ENCODE data around the gene ADAM12. TPM values are rescaled to one million over a fixed set of nuclear protein-coding genes. Genes with fewer than 3 reads are reported as not detected.

Gene ADAM12
- polyA plus RNA-seq, 3 donors: 0.05 TPM; not detected in 2

GRCh38 chr10:126315494-126316177, 72.6 kb downstream of the ADAM12 start:
- no peak overlapping the region for H3K9ac ChIP-seq (ENCODE audit: insufficient read depth, low read length, poor library complexity, severe bottlenecking)
- DNase-seq: no peak
- no peak overlapping the region for H3K4me2 ChIP-seq (replicated peaks; ENCODE audit: extremely low read depth, low read length, poor library complexity, severe bottlenecking)
- 86% methylated on average over 7 of the region's 12 CpGs for WGBS (ENCODE audit: insufficient coverage)
- no peak overlapping the region for H2AFZ ChIP-seq (ENCODE audit: insufficient read depth, low read depth, low read length, poor library complexity, severe bottlenecking)
- H4K20me1 ChIP-seq (ENCODE audit: insufficient read depth, low read length): no peaks in the 10 kb centered on the region
- no peak overlapping the region for H3K4me3 Mint-ChIP-seq
- H3K9me3 Mint-ChIP-seq: peaks cover 0 to 5% (median 2%) of the 10 kb centered on the region in 7 donors
- H3K27ac Mint-ChIP-seq: no peak overlapping the region
- no peaks in the 10 kb centered on the region for H3K36me3 ChIP-seq (replicated peaks in 1 of 2; ENCODE audit: control insufficient read depth in 1 of 2, insufficient read depth in 2 of 2, low read length in 2 of 2)
- H3K27ac ChIP-seq (ENCODE audit: low read depth in 1 of 2, low read length in 2 of 2): no peak overlapping the region
- no peak overlapping the region for H3K4me3 ChIP-seq (replicated peaks in 1 of 3; ENCODE audit: low read depth in 2 of 3, low read length in 3 of 3)
- H3K36me3 Mint-ChIP-seq: no peaks in the 10 kb centered on the region
- no peak for TF ChIP-seq CTCF (IDR thresholded peaks at IDR 0.05)
- H3K9me3 ChIP-seq (replicated peaks in 1 of 2; ENCODE audit: control insufficient read depth in 1 of 2, insufficient read depth in 1 of 2, low read length in 2 of 2): no peaks in the 10 kb centered on the region
- H3K4me1 ChIP-seq (ENCODE audit: control insufficient read depth in 1 of 2, insufficient read depth in 2 of 2, low read length in 2 of 2): no peaks in the 10 kb centered on the region
- H3K27me3 ChIP-seq (ENCODE audit: control insufficient read depth in 2 of 2, insufficient read depth in 2 of 2, low read length in 2 of 2): no peaks in the 10 kb centered on the region
- no peaks in the 10 kb centered on the region for H3K79me2 ChIP-seq (ENCODE audit: insufficient read depth, low read length)
- H3K27me3 Mint-ChIP-seq (ENCODE audit: low read depth in 3 of 3): peaks cover 1 to 2% (median 1%) of the 10 kb centered on the region in 3 donors
- H3K4me1 Mint-ChIP-seq: no peaks in the 10 kb centered on the region
- intact Hi-C loops (cut with micrococcal nuclease): no loop called here

DNA sequence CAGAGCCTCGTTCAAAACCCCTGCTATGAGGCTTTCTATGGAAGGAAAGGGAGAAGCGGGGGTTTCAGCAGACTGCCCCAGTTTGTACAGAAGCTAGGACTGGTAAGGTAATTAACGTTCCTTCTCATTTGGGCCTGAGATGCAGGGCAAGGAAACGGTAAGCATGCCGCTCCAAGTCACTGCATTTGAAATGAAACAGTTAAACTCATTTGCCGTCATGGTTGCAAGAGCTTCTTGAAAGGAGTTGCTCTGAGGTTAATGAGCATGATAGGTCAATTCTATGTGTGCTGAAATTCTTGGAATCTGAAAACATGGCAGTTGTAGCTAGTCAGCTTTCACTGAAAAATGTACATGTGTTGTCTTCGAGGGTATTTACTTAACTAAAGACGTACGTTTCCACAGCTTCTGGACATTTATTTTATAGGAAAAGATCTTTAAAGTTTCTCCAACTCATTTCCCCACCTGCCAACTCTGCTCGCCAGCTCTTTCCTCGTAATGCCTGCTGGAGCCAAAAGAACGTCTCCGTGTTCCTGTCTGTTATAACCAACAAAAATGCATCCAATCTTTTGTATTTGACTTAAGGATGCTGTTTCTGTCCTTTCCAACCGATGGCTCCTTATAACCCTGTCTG, 73.3 kb downstream of the ADAM12 start:
- H3K27ac Mint-ChIP-seq: peak overlapping the region in 1 of 7 donors; percentile 36

More for the DNA sequence above, 73.3 kb downstream of the ADAM12 start:
- Histone ChIP-seq H3K4me1 (ENCODE audit: control insufficient read depth in 1 of 2, insufficient read depth in 2 of 2, low read length in 2 of 2) (no peaks in the 10 kb centered on the region), H2AFZ (ENCODE audit: insufficient read depth, low read depth, low read length, poor library complexity, severe bottlenecking) (no peak overlapping the region), H3K27me3 (ENCODE audit: control insufficient read depth in 2 of 2, insufficient read depth in 2 of 2, low read length in 2 of 2) (no peaks in the 10 kb centered on the region), H4K20me1 (ENCODE audit: insufficient read depth, low read length) (no peaks in the 10 kb centered on the region), H3K9ac (ENCODE audit: insufficient read depth, low read length, poor library complexity, severe bottlenecking) (no peak overlapping the region), H3K4me2 (replicated peaks; ENCODE audit: extremely low read depth, low read length, poor library complexity, severe bottlenecking) (no peak overlapping the region), H3K9me3 (replicated peaks in 1 of 2; ENCODE audit: control insufficient read depth in 1 of 2, insufficient read depth in 1 of 2, low read length in 2 of 2) (no peaks in the 10 kb centered on the region), H3K79me2 (ENCODE audit: insufficient read depth, low read length) (no peaks in the 10 kb centered on the region), H3K4me3 (replicated peaks in 1 of 3; ENCODE audit: low read depth in 2 of 3, low read length in 3 of 3) (no peak overlapping the region), H3K27ac (ENCODE audit: low read depth in 1 of 2, low read length in 2 of 2) (no peak overlapping the region), H3K36me3 (replicated peaks in 1 of 2; ENCODE audit: control insufficient read depth in 1 of 2, insufficient read depth in 2 of 2, low read length in 2 of 2) (no peaks in the 10 kb centered on the region)
- intact Hi-C loops (cut with micrococcal nuclease): no loop called here
- 89% methylated on average over 6 of the region's 14 CpGs for WGBS (ENCODE audit: insufficient coverage)
- no peaks in the 10 kb centered on the region for H3K4me1 Mint-ChIP-seq
- DNase-seq: no peak
- no peak for TF ChIP-seq CTCF (IDR thresholded peaks at IDR 0.05)
- peaks cover 1 to 2% (median 1%) of the 10 kb centered on the region in 3 donors for H3K27me3 Mint-ChIP-seq (ENCODE audit: low read depth in 3 of 3)
- no peaks in the 10 kb centered on the region for H3K36me3 Mint-ChIP-seq
- peaks cover 0 to 6% (median 2%) of the 10 kb centered on the region in 7 donors for H3K9me3 Mint-ChIP-seq
- H3K4me3 Mint-ChIP-seq: no peak overlapping the region
